ENCODE results near the gene GRB2. TPM values are rescaled to one million over a fixed set of nuclear protein-coding genes. Genes with fewer than 3 reads are reported as not detected.
A peak's percentile ranks its signal among the peaks of the same experiment; 100 is the strongest.

Gene GRB2
- total and polyA plus RNA-seq, 10 of the 15 experiments (the other 5 are each of a cell fraction or from before 2014, with no cell fraction given) = 113 to 268 (median 158) TPM

- TF ChIP-seq E2F8 (IDR thresholded peaks at IDR 0.05; ENCODE audit: low read depth, partially characterized antibody) = no peak
- TF ChIP-seq YBX1 (IDR thresholded peaks at IDR 0.05) = no peak
- no peak for TF ChIP-seq ZSCAN29 (IDR thresholded peaks at IDR 0.05)
- peak; percentile 74 for TF ChIP-seq IKZF1 (conservative IDR thresholded peaks at IDR 0.05)
- TF ChIP-seq TAF1 (IDR thresholded peaks at IDR 0.05; ENCODE audit: borderline replicate concordance, low read depth, low read length) = no peak
- TF ChIP-seq ZNF274 (IDR thresholded peaks at IDR 0.05; ENCODE audit: insufficient read depth, insufficient read length) = no peak
- TF ChIP-seq NFIC (IDR thresholded peaks at IDR 0.05; ENCODE audit: low read depth, low read length) = peak; percentile 77
- TF ChIP-seq BHLHE40 (IDR thresholded peaks at IDR 0.05; ENCODE audit: borderline replicate concordance in 1 of 2, low read depth in 2 of 2, low read length in 1 of 2) = no peak
- TF ChIP-seq EP300 (IDR thresholded peaks at IDR 0.05; ENCODE audit: borderline replicate concordance in 1 of 2, control insufficient read depth in 1 of 2, low read depth in 2 of 2, low read length in 2 of 2) = no peak
- peak; percentile 45; the same call in 1 of the 2 replicates for TF ChIP-seq CBFB (IDR thresholded peaks at IDR 0.05; ENCODE audit: low read depth)
- no peak for TF ChIP-seq HSF1 (IDR thresholded peaks at IDR 0.05; ENCODE audit: low read depth, low read length)
- TF ChIP-seq ZBTB4 (CRISPR knock-in tag; IDR thresholded peaks at IDR 0.05) = no peak
- TF ChIP-seq EED (IDR thresholded peaks at IDR 0.05; ENCODE audit: low read depth) = peak; percentile 75; the same call in 1 of the 2 replicates
- peak; percentile 93 for TF ChIP-seq RUNX3 (IDR thresholded peaks at IDR 0.05; ENCODE audit: low read length)
- TF ChIP-seq PAX8 (IDR thresholded peaks at IDR 0.05) = no peak
- TF ChIP-seq ZNF592 (IDR thresholded peaks at IDR 0.05) = no peak
- TF ChIP-seq ZNF207 (IDR thresholded peaks at IDR 0.05; ENCODE audit: borderline replicate concordance) = no peak
Observed at GRCh38 chr17:75315541-75316243, 89.8 kb downstream of the GRB2 start (continued).

Data from GM12878 (cell line).